Measurements from ENCODE around the gene VPS26A.

- TF ChIP-seq CTCF (conservative IDR thresholded peaks at IDR 0.05), result no peak
- TF ChIP-seq EZH2 (IDR thresholded peaks at IDR 0.05; ENCODE audit: low read depth), result no peak
Observed at GRCh38 chr10:69103784-69104183, 20.2 kb upstream of the VPS26A start.
